Measurements from ENCODE around the gene RPS6KB2.

DNA sequence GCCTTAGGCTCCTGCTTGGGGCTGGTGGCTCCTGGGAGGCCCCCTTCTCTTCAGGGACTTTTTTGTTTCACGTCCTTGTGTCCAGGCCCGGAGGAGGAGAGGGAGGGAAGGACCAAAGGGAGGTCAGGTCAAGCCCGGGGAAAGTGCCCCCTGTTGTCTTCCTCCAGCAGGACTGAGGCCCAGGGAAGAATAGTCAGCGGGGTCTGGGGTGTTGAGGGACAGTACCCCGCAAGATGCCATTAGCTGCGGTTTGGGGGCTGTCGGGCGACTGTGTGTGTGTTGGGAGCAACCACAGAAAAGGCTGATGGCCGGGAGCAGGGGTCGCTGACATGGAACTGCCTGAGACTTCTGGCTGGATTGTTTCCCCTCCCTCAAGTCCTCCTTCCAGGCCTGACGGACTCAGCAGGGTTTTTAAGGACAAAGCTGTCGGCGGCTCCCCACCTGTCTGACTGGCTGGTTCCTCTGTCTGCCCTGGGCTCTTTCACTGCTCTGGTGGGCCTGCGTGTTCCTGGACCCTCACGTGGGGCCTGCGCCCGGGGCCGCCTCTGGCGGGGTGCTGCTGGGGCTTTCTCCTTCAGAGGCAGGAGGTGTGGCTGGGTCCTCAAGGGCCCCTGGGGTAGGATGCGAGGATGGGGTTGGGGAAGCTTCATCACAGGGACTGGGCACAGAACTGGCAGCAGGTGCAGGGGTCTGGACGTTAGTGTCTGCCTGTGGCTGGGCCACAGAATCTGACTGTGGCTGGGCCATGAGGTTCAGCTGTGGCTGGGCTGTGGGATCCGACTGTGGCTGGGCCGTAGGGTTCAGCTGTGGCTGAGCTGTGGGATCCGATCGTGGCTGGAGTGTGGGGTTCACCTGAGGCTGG is 22.7 kb downstream of the RPS6KB2 start:
- TF ChIP-seq CTCF (conservative IDR thresholded peaks at IDR 0.05 in 1 of 2, IDR thresholded peaks at IDR 0.05 in 1 of 2; ENCODE audit: extremely low read depth in 1 of 2, insufficient read depth in 1 of 2, low read depth in 1 of 2, low read length in 2 of 2) (no peak), EZH2 (IDR thresholded peaks at IDR 0.05; ENCODE audit: borderline replicate concordance, low read length) (no peak)

Measured in mammary epithelial cell (primary cell).